ENCODE measurements around the gene SOX6. TPM values are rescaled to one million over a fixed set of nuclear protein-coding genes. Genes with fewer than 3 reads are reported as not detected.
"Not testable (repeated sequence)": the region's sequence is repeated elsewhere in the genome, so short reads cannot be mapped to it uniquely, and the experiment has no call there.

SOX6 gene
- total RNA-seq, 2 experiments from 2014 or later: 0.20 TPM; not detected in 1

- no peaks in the 10 kb centered on the region for H3K27me3 ChIP-seq (ENCODE audit: control insufficient read depth in 1 of 2, insufficient read depth in 2 of 2, low read length in 2 of 2)
- no peak for TF ChIP-seq CTCF (IDR thresholded peaks at IDR 0.05)
- Mint-ChIP-seq H3K36me3 (ENCODE audit: low read depth) (no peaks in the 10 kb centered on the region), H3K9me3 (no peaks in the 10 kb centered on the region), H3K27me3 (peaks cover 4% of the 10 kb centered on the region), H3K4me1 (ENCODE audit: low read depth) (no peaks in the 10 kb centered on the region), H3K27ac (no peak overlapping the region), H3K4me3 (no peak overlapping the region)
- CTCF ChIA-PET: no interaction called here
- H3K36me3 ChIP-seq (ENCODE audit: insufficient read depth, low read length): no peaks in the 10 kb centered on the region
- H3K27ac ChIP-seq (ENCODE audit: low read depth in 1 of 2, low read length in 2 of 2): no peak overlapping the region
- no peak overlapping the region for H3K4me3 ChIP-seq (ENCODE audit: low read length)
- intact Hi-C loops (cut with DNase I, micrococcal nuclease): no loop called here
- POLR2A ChIA-PET: no interaction called here
- H3K4me1 ChIP-seq (ENCODE audit: insufficient read depth, low read length): no peaks in the 10 kb centered on the region
- ATAC-seq (ENCODE audit: poor library complexity) (no peak), DNase-seq (no peak)
- peaks cover 0 to 12% of the 10 kb centered on the region in 2 experiments for H3K9me3 ChIP-seq (ENCODE audit: control insufficient read depth in 1 of 2, insufficient read depth in 1 of 2, low read length in 2 of 2)
Measured at GRCh38 chr11:15926071-15926470, 430.3 kb downstream of the SOX6 start.

- POLR2A ChIA-PET: no interaction called here
- CTCF ChIA-PET: no interaction called here
- Mint-ChIP-seq H3K36me3 (ENCODE audit: low read depth) (no peaks in the 10 kb centered on the region), H3K27ac (no peak overlapping the region), H3K9me3 (no peaks in the 10 kb centered on the region), H3K4me1 (ENCODE audit: low read depth) (no peaks in the 10 kb centered on the region), H3K4me3 (no peak overlapping the region), H3K27me3 (no peaks in the 10 kb centered on the region)
- Histone ChIP-seq H3K27ac (ENCODE audit: low read depth in 1 of 2, low read length in 2 of 2) (no peak overlapping the region), H3K4me3 (ENCODE audit: low read length) (no peak overlapping the region), H3K27me3 (ENCODE audit: control insufficient read depth in 1 of 2, insufficient read depth in 2 of 2, low read length in 2 of 2) (no peaks in the 10 kb centered on the region), H3K4me1 (ENCODE audit: insufficient read depth, low read length) (no peaks in the 10 kb centered on the region), H3K9me3 (ENCODE audit: control insufficient read depth in 1 of 2, insufficient read depth in 1 of 2, low read length in 2 of 2) (peaks cover 0 to 3% of the 10 kb centered on the region in 2 experiments), H3K36me3 (ENCODE audit: insufficient read depth, low read length) (no peaks in the 10 kb centered on the region)
- no peak for TF ChIP-seq CTCF (IDR thresholded peaks at IDR 0.05)
- intact Hi-C loops (cut with DNase I, micrococcal nuclease): no loop called here
- ATAC-seq (ENCODE audit: poor library complexity) (no peak), DNase-seq (no peak)
Measured at GRCh38 chr11:15923183-15923582, 433.2 kb downstream of the SOX6 start.

- ATAC-seq (ENCODE audit: poor library complexity); H3K27ac ChIP-seq (ENCODE audit: low read depth in 1 of 2, low read length in 2 of 2); H3K4me3 Mint-ChIP-seq; H3K27ac Mint-ChIP-seq; POLR2A ChIA-PET; H3K4me3 ChIP-seq (ENCODE audit: low read length); H3K9me3 Mint-ChIP-seq; CTCF ChIA-PET; H3K27me3 ChIP-seq (ENCODE audit: control insufficient read depth in 1 of 2, insufficient read depth in 2 of 2, low read length in 2 of 2); H3K36me3 Mint-ChIP-seq (ENCODE audit: low read depth); H3K27me3 Mint-ChIP-seq; H3K9me3 ChIP-seq (ENCODE audit: control insufficient read depth in 1 of 2, insufficient read depth in 1 of 2, low read length in 2 of 2); H3K4me1 Mint-ChIP-seq (ENCODE audit: low read depth); DNase-seq; H3K36me3 ChIP-seq (ENCODE audit: insufficient read depth, low read length); H3K4me1 ChIP-seq (ENCODE audit: insufficient read depth, low read length); intact Hi-C loops (cut with DNase I, micrococcal nuclease): not testable (repeated sequence)
Measured at GRCh38 chr11:15922745-15923144, 433.6 kb downstream of the SOX6 start.

- H3K4me3 ChIP-seq (ENCODE audit: low read length): no peak overlapping the region
- no peak overlapping the region for H3K27ac ChIP-seq (ENCODE audit: low read depth in 1 of 2, low read length in 2 of 2)
- H3K27me3 Mint-ChIP-seq: no peaks in the 10 kb centered on the region
- H3K36me3 ChIP-seq (ENCODE audit: insufficient read depth, low read length): no peaks in the 10 kb centered on the region
- H3K4me3 Mint-ChIP-seq: no peak overlapping the region
- H3K4me1 Mint-ChIP-seq (ENCODE audit: low read depth): no peaks in the 10 kb centered on the region
- CTCF ChIA-PET: no interaction called here
- TF ChIP-seq CTCF (IDR thresholded peaks at IDR 0.05): no peak
- DNase-seq (no peak), ATAC-seq (ENCODE audit: poor library complexity) (no peak)
- H3K9me3 Mint-ChIP-seq: no peaks in the 10 kb centered on the region
- H3K27me3 ChIP-seq (ENCODE audit: control insufficient read depth in 1 of 2, insufficient read depth in 2 of 2, low read length in 2 of 2): no peaks in the 10 kb centered on the region
- POLR2A ChIA-PET: no interaction called here
- H3K27ac Mint-ChIP-seq: no peak overlapping the region
- H3K36me3 Mint-ChIP-seq (ENCODE audit: low read depth): no peaks in the 10 kb centered on the region
- H3K4me1 ChIP-seq (ENCODE audit: insufficient read depth, low read length): no peaks in the 10 kb centered on the region
- intact Hi-C loops (cut with DNase I, micrococcal nuclease): no loop called here
- peaks cover 0 to 3% of the 10 kb centered on the region in 2 experiments for H3K9me3 ChIP-seq (ENCODE audit: control insufficient read depth in 1 of 2, insufficient read depth in 1 of 2, low read length in 2 of 2)
Measured at GRCh38 chr11:15920856-15921629, 435.3 kb downstream of the SOX6 start.
